Activated naive CD8-positive, alpha-beta T cell treated with anti-CD3 and anti-CD28 coated beads for 36 hours (primary cell): Measurements from ENCODE around the gene EEF1E1. TPM values are rescaled to one million over a fixed set of nuclear protein-coding genes. Genes with fewer than 3 reads are reported as not detected.

Experiments
- DNase-seq: peaks from one replicate; pipeline ENCODE4 v3.0.0; 2021
- H3K27ac Mint-ChIP-seq: one replicate; pipeline ENCODE4 v1.8.0; 2022; ENCODE audit warnings: mild to moderate bottlenecking, moderate library complexity, mixed read lengths
- H3K27me3 Mint-ChIP-seq: one replicate; pipeline ENCODE4 v1.8.0; 2022; ENCODE audit warnings: mild to moderate bottlenecking, mixed read lengths
- H3K36me3 Mint-ChIP-seq: one replicate; pipeline ENCODE4 v1.8.0; 2021; ENCODE audit warnings: mild to moderate bottlenecking, mixed read lengths
- H3K4me1 Mint-ChIP-seq: one replicate; pipeline ENCODE4 v1.8.0; 2021; ENCODE audit warnings: mixed read lengths
- H3K4me3 Mint-ChIP-seq: one replicate; pipeline ENCODE4 v1.8.0; 2022; ENCODE audit warnings: mild to moderate bottlenecking, moderate library complexity, mixed read lengths
- H3K9me3 Mint-ChIP-seq: one replicate; pipeline ENCODE4 v1.8.0; 2022; ENCODE audit warnings: mixed read lengths
- total RNA-seq, 2 experiments: library from RNA; stranded (reverse); gene quantifications; one replicate each; pipeline ENCODE4 v1.2.3, GENCODE V29; 2021

The EEF1E1 gene
- total RNA-seq, 2 experiments from 2014 or later = 92.0 to 92.6 TPM

DNA sequence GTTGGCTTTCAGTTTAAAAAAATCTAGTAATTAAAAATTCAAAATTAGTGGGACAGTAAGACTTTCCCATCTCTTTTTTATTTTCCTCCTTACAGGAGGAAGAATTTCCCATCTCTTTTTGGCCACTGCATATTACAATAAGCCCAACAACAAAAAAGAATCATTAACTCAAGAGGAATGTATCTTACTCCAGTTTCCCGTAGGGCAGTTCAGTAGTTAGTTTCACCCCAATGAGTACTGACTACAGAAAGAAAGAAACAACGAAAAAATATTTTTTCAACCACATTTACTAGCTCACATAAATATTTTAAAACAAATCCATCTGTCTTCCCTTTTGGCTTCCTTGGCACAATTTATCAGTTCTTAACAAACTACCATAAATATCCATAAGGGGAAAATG, 23.2 kb downstream of the EEF1E1 start:
- Mint-ChIP-seq H3K4me3 (no peak overlapping the region), H3K27ac (no peak overlapping the region), H3K27me3 (no peaks in the 10 kb centered on the region), H3K36me3 (peaks cover 50% of the 10 kb centered on the region), H3K9me3 (no peaks in the 10 kb centered on the region), H3K4me1 (peaks cover 19% of the 10 kb centered on the region)
- DNase-seq = no peak

DNA sequence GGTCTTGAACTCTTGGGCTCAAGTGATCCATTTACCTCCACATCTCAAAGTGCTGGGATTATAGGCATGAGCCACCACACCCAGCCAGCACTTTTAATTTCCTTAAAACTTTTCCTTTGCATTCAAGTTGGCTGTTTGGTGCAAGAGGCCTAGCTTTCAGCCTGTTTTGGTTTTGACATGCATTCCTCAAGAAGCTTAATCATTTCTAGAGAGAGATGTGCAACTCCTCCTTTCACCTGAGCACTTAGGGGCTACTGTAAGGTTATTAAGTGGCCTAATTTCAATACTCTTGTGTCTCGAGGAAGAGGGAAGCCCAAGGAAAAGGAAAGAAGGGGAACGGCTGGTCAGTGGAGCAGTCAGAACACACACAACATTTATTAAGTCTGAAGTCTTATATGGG, 24.4 kb downstream of the EEF1E1 start:
- H3K4me1 Mint-ChIP-seq = peaks cover 15% of the 10 kb centered on the region
- no peaks in the 10 kb centered on the region for H3K9me3 Mint-ChIP-seq
- no peaks in the 10 kb centered on the region for H3K27me3 Mint-ChIP-seq
- H3K36me3 Mint-ChIP-seq = peaks cover 44% of the 10 kb centered on the region
- DNase-seq = no peak
- H3K4me3 Mint-ChIP-seq = no peak overlapping the region
- no peak overlapping the region for H3K27ac Mint-ChIP-seq

DNA sequence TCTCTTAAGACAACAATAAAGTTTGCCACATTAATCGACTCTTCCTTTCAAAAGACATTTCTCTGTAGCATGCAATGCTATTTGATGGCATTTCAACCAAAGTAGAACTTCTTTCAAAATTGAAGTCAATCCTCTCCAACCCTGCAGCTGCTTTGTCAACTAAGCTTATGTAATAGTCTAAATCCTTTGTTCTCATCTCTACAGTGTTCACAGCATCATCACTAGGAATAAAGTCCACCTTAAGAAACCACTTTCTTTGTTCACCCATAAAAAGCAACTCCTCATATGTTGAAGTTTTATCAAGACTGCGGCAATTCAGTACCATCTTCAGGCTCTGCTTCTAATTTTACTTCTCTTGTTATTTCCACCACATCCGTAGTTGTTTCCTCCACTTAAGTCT, 26.6 kb downstream of the EEF1E1 start:
- H3K4me3 Mint-ChIP-seq = no peak overlapping the region
- H3K36me3 Mint-ChIP-seq = peaks cover 39% of the 10 kb centered on the region
- H3K27ac Mint-ChIP-seq = no peak overlapping the region
- DNase-seq = no peak
- H3K9me3 Mint-ChIP-seq = no peaks in the 10 kb centered on the region
- peaks cover 13% of the 10 kb centered on the region for H3K4me1 Mint-ChIP-seq
- no peaks in the 10 kb centered on the region for H3K27me3 Mint-ChIP-seq

DNA sequence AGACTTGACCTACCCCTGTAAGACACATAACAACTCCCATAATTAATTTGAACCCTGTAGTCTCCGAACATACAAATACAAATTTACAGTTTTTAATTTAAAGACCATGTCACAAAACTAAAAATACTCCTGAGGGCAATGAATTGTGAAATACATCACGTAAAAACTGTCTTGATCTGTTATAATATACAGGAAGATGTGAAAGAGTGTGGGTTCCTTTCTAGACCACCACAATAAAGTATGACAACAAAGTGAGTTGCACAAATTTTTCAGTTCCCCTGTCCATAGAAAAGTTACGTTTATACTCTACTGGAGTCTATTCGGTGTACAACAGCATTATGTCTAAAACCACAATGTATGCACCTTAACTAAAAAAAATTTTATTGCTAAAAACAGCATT, 27.2 kb downstream of the EEF1E1 start:
- Mint-ChIP-seq H3K36me3 (peaks cover 36% of the 10 kb centered on the region), H3K27me3 (no peaks in the 10 kb centered on the region), H3K9me3 (no peaks in the 10 kb centered on the region), H3K4me3 (no peak overlapping the region), H3K27ac (no peak overlapping the region), H3K4me1 (peaks cover 10% of the 10 kb centered on the region)
- DNase-seq = no peak

DNA sequence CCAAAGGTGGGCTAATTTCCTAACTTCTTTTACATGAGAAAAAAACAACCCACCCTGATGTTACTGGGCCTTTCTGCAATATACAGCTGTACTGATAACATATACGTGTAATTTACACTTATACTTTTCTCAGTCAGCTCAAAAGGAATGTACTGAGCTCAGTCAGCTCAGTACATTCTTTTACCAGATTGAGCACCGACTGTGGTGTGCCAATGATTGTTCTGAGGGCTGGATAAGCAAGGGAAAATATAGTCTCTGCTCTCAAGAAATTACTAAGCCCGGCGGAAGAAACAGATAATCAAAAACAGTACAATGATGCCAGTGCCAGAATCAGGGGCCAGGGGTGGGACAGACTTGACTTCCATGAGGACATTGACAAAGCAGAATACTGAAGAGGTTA, 28.1 kb downstream of the EEF1E1 start:
- Mint-ChIP-seq H3K4me1 (peaks cover 7% of the 10 kb centered on the region), H3K36me3 (peaks cover 28% of the 10 kb centered on the region), H3K4me3 (no peak overlapping the region), H3K27me3 (no peaks in the 10 kb centered on the region), H3K9me3 (no peaks in the 10 kb centered on the region), H3K27ac (no peak overlapping the region)
- no peak for DNase-seq

DNA sequence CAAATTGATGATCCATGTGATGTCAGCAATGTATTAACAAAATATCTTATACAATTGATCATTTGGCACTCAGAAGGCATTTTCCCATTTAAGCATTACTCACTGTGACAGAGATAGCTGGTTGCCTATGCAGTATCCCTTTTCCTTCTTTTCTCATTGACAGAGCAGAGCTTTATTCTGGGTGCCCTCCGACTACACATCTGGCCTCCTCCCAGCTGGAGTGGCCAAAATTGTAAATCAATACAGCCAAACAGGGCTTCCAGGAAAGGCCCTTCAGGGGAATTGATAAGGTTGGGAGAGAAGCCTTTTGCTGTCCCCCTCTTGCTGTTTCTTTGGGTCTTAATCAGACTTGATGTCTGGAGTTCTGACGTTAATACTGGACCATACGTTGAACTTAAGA, 28.6 kb downstream of the EEF1E1 start:
- Mint-ChIP-seq H3K4me1 (peaks cover 7% of the 10 kb centered on the region), H3K4me3 (no peak overlapping the region), H3K27ac (no peak overlapping the region), H3K36me3 (peaks cover 27% of the 10 kb centered on the region), H3K27me3 (no peaks in the 10 kb centered on the region), H3K9me3 (no peaks in the 10 kb centered on the region)
- no peak for DNase-seq

DNA sequence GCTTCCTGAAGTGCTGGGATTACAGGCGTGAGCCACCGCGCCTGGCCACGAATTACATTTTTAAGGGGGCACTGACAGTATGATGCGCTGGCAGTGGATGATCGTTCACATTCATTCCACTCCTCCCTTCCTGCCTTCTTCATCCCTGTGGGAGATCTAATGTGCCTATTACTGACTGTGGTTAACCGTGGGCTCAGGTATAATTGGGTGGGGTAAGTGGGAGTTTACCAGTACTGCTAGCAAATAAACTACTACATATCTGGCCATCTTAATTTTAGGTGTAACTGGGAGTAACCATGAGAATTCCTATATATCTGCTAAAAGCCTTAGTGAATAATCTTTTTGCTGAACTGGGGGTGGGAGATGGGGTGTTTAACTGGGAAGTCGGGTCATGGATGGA, 31.6 kb downstream of the EEF1E1 start:
- peaks cover 7% of the 10 kb centered on the region for H3K36me3 Mint-ChIP-seq
- H3K9me3 Mint-ChIP-seq = no peaks in the 10 kb centered on the region
- H3K27ac Mint-ChIP-seq = no peak overlapping the region
- peaks cover 8% of the 10 kb centered on the region for H3K4me1 Mint-ChIP-seq
- no peak overlapping the region for H3K4me3 Mint-ChIP-seq
- no peak for DNase-seq
- H3K27me3 Mint-ChIP-seq = no peaks in the 10 kb centered on the region

DNA sequence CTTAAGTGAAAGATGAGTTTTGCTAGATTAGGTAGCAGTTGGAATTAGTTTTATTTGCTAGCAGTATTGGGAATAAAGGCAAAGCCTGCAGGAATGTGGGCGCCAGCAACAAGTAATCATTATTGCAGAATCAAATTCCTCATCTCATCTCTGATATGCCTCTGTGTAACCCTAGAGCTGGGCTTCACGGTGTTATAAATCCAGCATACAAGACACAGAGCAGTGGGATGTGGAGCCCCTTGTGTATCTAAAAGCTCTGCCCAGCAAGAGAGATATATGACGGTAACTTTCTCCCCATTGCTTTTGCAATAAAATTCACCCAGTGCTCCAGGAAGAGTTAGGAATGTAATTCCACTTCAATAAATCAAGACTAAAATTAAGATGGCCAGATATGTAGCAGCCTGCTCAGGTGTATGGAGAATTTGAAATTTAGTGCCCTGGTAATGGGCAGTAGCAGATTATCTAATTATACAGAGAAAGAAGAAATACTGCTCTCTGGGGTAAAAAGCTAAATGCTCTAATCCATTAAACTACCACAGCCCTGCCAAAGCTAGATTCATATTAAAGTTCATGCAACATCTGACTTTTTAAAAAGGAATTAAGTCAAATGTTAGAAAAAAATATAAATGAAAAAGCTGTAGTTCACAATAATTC, 32.6 kb downstream of the EEF1E1 start:
- Mint-ChIP-seq H3K36me3 (peaks cover 7% of the 10 kb centered on the region), H3K4me1 (peaks cover 13% of the 10 kb centered on the region), H3K4me3 (no peak overlapping the region), H3K9me3 (no peaks in the 10 kb centered on the region), H3K27ac (no peak overlapping the region), H3K27me3 (no peaks in the 10 kb centered on the region)
- no peak for DNase-seq

DNA sequence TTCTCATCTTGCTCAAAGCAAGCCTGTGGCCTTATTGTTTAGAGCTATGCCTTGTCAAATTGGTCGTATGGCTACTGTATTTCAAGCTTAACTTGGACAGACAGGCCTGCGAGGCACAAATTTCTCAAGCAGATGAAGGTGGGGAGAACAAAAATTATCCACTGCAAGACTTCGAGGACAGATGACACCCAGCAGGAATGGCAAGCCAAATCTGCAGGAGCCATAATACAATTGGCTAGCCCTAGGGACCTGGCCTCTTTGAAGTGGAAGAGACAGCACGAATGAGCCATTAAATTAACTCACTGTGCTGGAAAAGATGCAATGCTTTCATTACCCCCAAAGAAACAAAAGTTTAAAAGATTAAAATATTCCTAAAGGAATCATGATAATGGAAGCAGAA, 33.2 kb downstream of the EEF1E1 start:
- Mint-ChIP-seq H3K9me3 (no peaks in the 10 kb centered on the region), H3K27me3 (no peaks in the 10 kb centered on the region), H3K36me3 (peaks cover 5% of the 10 kb centered on the region), H3K4me1 (peaks cover 17% of the 10 kb centered on the region), H3K27ac (no peak overlapping the region), H3K4me3 (no peak overlapping the region)
- no peak for DNase-seq

DNA sequence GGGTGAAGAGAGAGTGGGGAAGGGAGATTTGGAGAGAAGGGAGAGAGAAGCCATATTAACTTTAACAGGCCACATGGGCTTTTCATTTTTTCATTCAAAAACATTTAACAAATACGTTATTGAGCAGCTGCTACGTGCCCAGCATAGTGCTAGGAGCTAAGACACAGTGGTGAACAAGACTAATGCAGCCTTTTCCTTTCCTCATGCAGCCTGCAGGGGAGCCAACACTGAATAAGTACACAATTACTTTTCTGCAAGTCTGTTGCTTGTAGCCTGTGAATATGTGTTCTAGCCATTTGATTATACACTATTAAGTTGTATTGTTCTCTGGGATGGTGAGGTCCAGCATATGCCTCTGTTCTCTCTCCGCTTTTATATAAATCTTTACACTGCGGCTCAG, 36.2 kb downstream of the EEF1E1 start:
- Mint-ChIP-seq H3K4me1 (peaks cover 27% of the 10 kb centered on the region), H3K4me3 (no peak overlapping the region), H3K9me3 (no peaks in the 10 kb centered on the region), H3K36me3 (peaks cover 4% of the 10 kb centered on the region), H3K27me3 (no peaks in the 10 kb centered on the region), H3K27ac (no peak overlapping the region)
- no peak for DNase-seq

DNA sequence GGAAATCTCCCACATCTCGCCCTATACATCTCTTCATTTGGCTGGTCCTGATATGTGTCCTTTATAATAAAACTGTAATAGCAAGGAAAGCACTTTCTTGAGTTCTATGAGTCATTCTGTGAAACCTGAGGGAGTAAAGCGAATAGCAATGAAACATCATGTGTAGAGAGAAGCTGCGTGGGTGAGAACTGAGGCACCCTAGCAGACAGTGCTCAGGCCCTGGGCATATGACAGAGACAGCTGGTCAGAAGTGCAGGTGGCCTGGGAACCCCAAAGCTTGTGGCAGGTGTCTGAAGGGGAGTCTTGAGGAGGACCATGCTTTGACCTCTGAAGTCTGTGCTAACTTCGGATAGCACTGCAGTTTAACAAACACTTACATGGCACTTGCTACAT, 36.8 kb downstream of the EEF1E1 start:
- peaks cover 27% of the 10 kb centered on the region for H3K4me1 Mint-ChIP-seq
- peak overlapping the region; percentile 96 for H3K27ac Mint-ChIP-seq
- no peaks in the 10 kb centered on the region for H3K9me3 Mint-ChIP-seq
- DNase-seq = peak; percentile 39
- H3K27me3 Mint-ChIP-seq = no peaks in the 10 kb centered on the region
- peak overlapping the region; percentile 30 for H3K4me3 Mint-ChIP-seq
- H3K36me3 Mint-ChIP-seq = peaks cover 3% of the 10 kb centered on the region

DNA sequence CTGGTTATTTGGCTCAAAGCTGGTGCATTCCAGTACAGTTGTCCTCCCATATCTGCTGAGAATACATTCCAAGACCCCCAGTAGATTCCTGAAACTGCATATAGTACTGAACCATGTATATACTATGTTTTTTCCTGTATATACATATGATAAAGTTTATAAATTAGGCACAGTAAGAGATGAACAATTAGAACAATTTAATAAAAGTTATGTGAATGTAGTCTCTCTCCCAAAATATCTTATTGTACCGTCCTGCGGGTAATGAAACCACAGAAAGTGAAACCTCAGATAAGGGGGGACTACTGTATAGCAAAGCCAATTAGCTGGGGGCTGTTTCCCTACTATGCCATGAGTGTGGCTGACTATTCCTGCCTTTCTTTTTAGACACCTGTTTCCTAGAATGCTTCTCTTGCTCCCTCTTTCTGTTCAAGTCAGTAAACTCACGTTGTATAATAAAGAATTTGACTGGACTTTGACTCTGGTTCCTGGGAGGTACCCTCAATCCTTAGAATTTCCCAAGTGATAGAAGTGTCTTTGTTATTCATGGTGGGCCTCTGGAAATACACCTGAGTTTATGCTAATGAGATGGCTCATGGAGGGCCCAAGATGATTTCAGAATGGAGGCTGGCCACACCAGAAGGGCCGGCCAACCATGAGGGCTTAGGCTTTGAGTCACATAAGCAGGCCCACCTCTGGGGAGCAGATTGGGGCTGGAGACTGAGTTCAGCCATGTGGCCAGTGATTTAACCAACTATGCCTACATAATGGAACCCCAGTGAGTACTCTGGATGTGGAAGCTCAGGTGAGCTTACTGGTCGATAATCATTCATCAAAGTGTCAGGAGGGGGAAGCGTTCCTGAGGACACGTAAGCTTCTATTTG, 37.5 kb downstream of the EEF1E1 start:
- Mint-ChIP-seq H3K27me3 (no peaks in the 10 kb centered on the region), H3K9me3 (no peaks in the 10 kb centered on the region), H3K36me3 (peaks cover 6% of the 10 kb centered on the region), H3K4me3 (peak overlapping the region; percentile 95), H3K27ac (peak overlapping the region; percentile 96), H3K4me1 (peaks cover 27% of the 10 kb centered on the region)
- DNase-seq = peak; percentile 4

DNA sequence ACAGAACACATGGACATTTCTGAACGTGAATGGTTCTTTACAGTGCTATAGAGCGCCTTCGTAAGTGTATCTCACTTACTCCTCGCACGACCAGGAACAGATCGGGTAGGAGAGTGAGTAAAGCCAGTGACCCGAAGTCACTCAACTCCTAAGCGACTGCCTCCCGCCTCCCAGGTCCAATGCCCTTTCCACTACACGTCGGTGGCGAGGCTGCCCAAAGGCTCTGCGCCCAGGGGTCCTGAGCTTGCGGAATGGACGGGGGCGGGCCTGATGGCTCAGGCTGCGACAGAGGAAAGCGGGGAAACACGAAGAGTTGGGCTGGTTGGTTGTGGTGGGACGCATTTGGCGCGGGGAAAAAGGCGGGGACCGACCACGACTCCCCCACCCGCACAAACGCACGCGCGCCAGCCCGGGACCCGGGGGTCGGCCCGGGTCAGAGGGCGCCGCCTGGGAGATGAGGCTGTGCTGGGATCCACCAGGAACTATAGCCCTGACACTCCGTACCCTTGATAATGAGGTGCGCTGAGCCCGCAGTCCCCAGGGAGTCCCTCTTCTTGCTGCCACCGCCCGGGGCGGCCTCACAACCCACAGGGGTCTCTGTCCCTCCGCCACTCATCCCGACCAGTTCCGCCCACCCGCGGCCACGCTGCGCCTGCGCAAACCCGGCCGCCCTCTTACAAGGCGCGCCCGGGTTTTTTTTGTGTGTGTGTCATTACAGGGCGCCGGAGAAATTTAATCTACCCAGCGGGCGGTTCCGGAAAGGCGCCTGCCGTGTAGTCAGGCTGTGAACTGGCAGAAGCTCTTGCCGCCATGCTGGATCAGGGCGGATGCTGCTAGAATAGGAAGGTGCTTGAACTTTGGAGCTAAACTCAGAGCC, 38.3 kb downstream of the EEF1E1 start, which contains the start of gene BLOC1S5:
BLOC1S5 (minus strand) TSS at position 629 of the 877 bp plus-strand sequence; CDS start at position 616, 13 bp downstream.
- Mint-ChIP-seq H3K4me3 (peak within 1 kb of the TSS; percentile 95), H3K9me3 (no peaks in the 10 kb centered on the region), H3K27ac (peak within 1 kb of the TSS; percentile 96), H3K36me3 (peaks cover 6% of the 10 kb centered on the region), H3K27me3 (no peaks in the 10 kb centered on the region), H3K4me1 (peaks cover 27% of the 10 kb centered on the region)
- DNase-seq = peak; percentile 98

DNA sequence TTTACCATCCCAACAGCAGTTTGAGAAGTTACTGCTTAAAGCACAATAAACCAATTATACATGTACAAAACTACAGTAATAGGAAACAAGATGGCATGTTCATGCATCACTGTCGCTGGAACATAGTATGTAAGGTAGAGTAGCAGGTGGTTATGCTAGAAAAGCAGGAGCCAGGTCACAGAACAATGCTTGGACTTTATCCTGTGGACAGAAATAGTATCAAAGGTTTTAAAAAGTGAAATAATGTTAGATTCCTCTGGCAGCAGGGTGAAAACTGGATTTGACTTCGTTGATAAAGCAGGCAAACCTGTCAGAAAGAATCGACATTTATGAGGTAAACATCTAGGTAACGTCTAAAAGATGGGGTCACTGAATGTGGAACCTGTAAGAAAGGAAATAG, 40.6 kb downstream of the EEF1E1 start:
- no peak overlapping the region for H3K4me3 Mint-ChIP-seq
- H3K27me3 Mint-ChIP-seq = no peaks in the 10 kb centered on the region

DNA sequence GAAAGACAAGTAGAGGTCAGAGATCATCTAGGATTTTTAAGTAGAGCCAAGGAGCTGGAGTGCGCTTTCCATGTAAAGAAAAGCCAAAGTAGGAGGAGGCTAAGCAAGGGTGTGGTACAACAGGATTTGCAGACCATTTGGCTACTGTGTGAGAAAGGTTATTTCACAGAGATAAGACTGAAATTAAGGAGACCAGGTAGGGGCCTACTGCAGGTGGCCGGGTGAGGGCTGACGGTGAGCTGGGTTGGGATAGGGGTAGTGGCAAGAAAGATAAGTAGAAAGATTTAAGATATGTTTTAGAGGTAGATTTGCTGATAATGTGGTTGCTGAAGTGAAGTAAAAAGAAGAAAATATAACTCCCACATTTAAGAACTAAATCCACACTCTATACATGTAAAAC, 42.0 kb downstream of the EEF1E1 start:
- Mint-ChIP-seq H3K36me3 (peaks cover 17% of the 10 kb centered on the region), H3K4me1 (peaks cover 25% of the 10 kb centered on the region), H3K9me3 (no peaks in the 10 kb centered on the region), H3K27me3 (no peaks in the 10 kb centered on the region), H3K4me3 (no peak overlapping the region), H3K27ac (no peak overlapping the region)
- no peak for DNase-seq

More for the DNA sequence above, 40.6 kb downstream of the EEF1E1 start:
- Mint-ChIP-seq H3K27ac (no peak overlapping the region), H3K36me3 (peaks cover 13% of the 10 kb centered on the region), H3K9me3 (no peaks in the 10 kb centered on the region), H3K4me1 (peaks cover 32% of the 10 kb centered on the region)
- DNase-seq = no peak
